Pancreas (tissue), 10 donors: ENCODE data around the gene MAPK11. TPM values are rescaled to one million over a fixed set of nuclear protein-coding genes. Genes with fewer than 3 reads are reported as not detected.

Experiments used
- ATAC-seq, 4 donors: fragments of 200-7000 bp; cut with Tn5 transposase; one replicate each; pipeline versions ENCODE4 v1.8.0 to v1.9.1; 2020; ENCODE audit warnings: mild to moderate bottlenecking in 4 of 4, moderate library complexity in 4 of 4
- DNase-seq, 6 donors: peaks; one replicate each; pipeline ENCODE4 v3.0.0-alpha.2; 2020
- FAIRE-seq: peaks from 2 replicates; lab custom pipeline; 2012; peaks lifted over from hg19 to GRCh38; lab: Jason Lieb, UNC
- H3K27ac ChIP-seq, 4 donors: fragments of 200-600 bp; sonication (generic); 1 replicate in 3 of 4; 2 replicates in 1 of 4; pipeline versions ENCODE4 v1.5.0 to v1.8.0; 2020
- H3K27me3 ChIP-seq, 4 donors: fragments of 200-600 bp; one replicate each; pipeline ENCODE4 v1.8.0; 2021
- H3K36me3 ChIP-seq, 3 donors: fragments of 200-600 bp; sonication (generic) in 1 of 3; one replicate each; pipeline versions ENCODE4 v1.5.0 to v1.8.0; 2020 to 2021
- H3K4me1 ChIP-seq, 3 donors: fragments of 200-600 bp; one replicate each; pipeline ENCODE4 v1.8.0; 2021
- H3K4me3 ChIP-seq, 4 donors: fragments of 200-600 bp; sonication (generic) in 2 of 4; one replicate each; pipeline versions ENCODE4 v1.5.0 to v1.8.0; 2020 to 2021
- H3K9me3 ChIP-seq, 4 donors: fragments of 200-600 bp; one replicate each; pipeline ENCODE4 v1.8.0; 2021
- CTCF ChIP-seq, 4 donors: fragments of 200-600 bp; sonication (generic) in 3 of 4; IDR thresholded peaks; one replicate each; pipeline versions ENCODE4 v1.5.0 to v1.8.0; 2021; ENCODE audit warnings: antibody characterized with exemption in 4 of 4
- WGBS, 2 donors: extraction: QIAGEN DNeasy Blood & Tissue Kit; methylation state at CpG; one replicate each; pipeline ENCODE4 v1.1.7; 2013; 5-methylcytosine and 5-hydroxymethylcytosine counted together
- intact Hi-C, 3 donors: fragments of 100-400 bp; cut with DNase I; formaldehyde crosslinking; loops; one replicate each; pipeline versions ENCODE4 v1.11.1 to v1.14.2; 2022
- polyA plus RNA-seq, 2 donors: library from polyadenylated mRNA; stranded (reverse); fragments of 200-250 nt; gene quantifications; one replicate each; pipeline ENCODE4 v1.2.3, GENCODE V29; 2013
- total RNA-seq, 6 donors: library from RNA; stranded (reverse); fragmentation: NEBNext Ultra II Directional in 4 of 6; extraction: Animal tissue kit (Norgen Biotek cat#: 25700) in 4 of 6; gene quantifications; one replicate each; pipeline versions ENCODE4 v1.2.1 to v1.2.4, GENCODE V29; 2021 to 2023
- donor health status: healthy with polysubstance abuse.
- donor health status: DM: no; HTN: no; CAD: no; lungs with moderate emphysema.
- donor health status: DM: no; HTN: no; CAD: no.
- donor health status: control.
- donor health status: control.
- donor health status: Bipolar disorder and iron deficiency.
- donor health status: DM: yes; HTN: yes; CAD: no.
- donor health status: DM: no; HTN: no; CAD: no.
- donor health status: DM: no; HTN: no; CAD: no.
- donor health status: DM: yes; HTN: yes; CAD: no.

MAPK11 gene
- total and polyA plus RNA-seq, 8 donors, result 1.3 to 22.2 (median 3.2) TPM

- Histone ChIP-seq H3K27ac (peak overlapping the region; percentile 8 to 31 (median 28)), H3K4me1 (peaks cover 18 to 59% (median 23%) of the 10 kb centered on the region in 3 donors), H3K4me3 (no peak overlapping the region), H3K27me3 (no peaks in the 10 kb centered on the region), H3K36me3 (no peaks in the 10 kb centered on the region), H3K9me3 (no peaks in the 10 kb centered on the region)
- intact Hi-C loops, result no loop called here
- peak in 1 of 6 donors; percentile 53 for DNase-seq
- TF ChIP-seq CTCF (IDR thresholded peaks at IDR 0.05), result no peak
- peak in 2 of 4 donors; percentile 3 to 12 for ATAC-seq
- WGBS, 2 donors, result 33 to 34% methylated on average over 25 to 29 of the region's 29 CpGs
- FAIRE-seq, result no peak
Measured at GRCh38 chr22:50296658-50297490, 26.7 kb upstream of the MAPK11 start.

- Histone ChIP-seq H3K4me3 (no peak overlapping the region), H3K4me1 (peaks cover 14 to 49% (median 18%) of the 10 kb centered on the region in 3 donors), H3K27me3 (no peaks in the 10 kb centered on the region), H3K9me3 (no peaks in the 10 kb centered on the region), H3K27ac (peak overlapping the region; percentile 70 to 89 (median 80)), H3K36me3 (peaks cover 0 to 7% (median 5%) of the 10 kb centered on the region in 3 donors)
- no peak for DNase-seq
- intact Hi-C loops, result no loop called here
- no peak for ATAC-seq
- TF ChIP-seq CTCF (IDR thresholded peaks at IDR 0.05), result no peak
- 55 to 60% methylated on average over 3 to 5 of the region's 5 CpGs for WGBS, 2 donors
- no peak for FAIRE-seq
Measured at GRCh38 chr22:50294319-50294656, 24.1 kb upstream of the MAPK11 start.

GRCh38 chr22:50293441-50294318 is 23.5 kb upstream of the MAPK11 start:
- 20 to 40% methylated on average over 28 to 42 of the region's 42 CpGs for WGBS, 2 donors
- TF ChIP-seq CTCF (IDR thresholded peaks at IDR 0.05), result no peak
- H3K36me3 ChIP-seq, result peaks cover 0 to 13% (median 11%) of the 10 kb centered on the region in 3 donors
- peak overlapping the region; percentile 70 to 89 (median 80) for H3K27ac ChIP-seq
- DNase-seq (peak in 5 of 6 donors; percentile 68 to 80 (median 71)), ATAC-seq (peak; percentile 65 to 79 (median 72)), FAIRE-seq (no peak)
- intact Hi-C loops, result no loop called here
- no peaks in the 10 kb centered on the region for H3K9me3 ChIP-seq
- H3K4me1 ChIP-seq, result peaks cover 14 to 46% (median 18%) of the 10 kb centered on the region in 3 donors
- peak overlapping the region in 2 of 4 donors; percentile 11 to 18 for H3K4me3 ChIP-seq
- no peaks in the 10 kb centered on the region for H3K27me3 ChIP-seq

GRCh38 chr22:50292643-50293440 is 22.7 kb upstream of the MAPK11 start:
- ATAC-seq (peak in 2 of 4 donors; percentile 3 to 22), FAIRE-seq (no peak), DNase-seq (no peak)
- 60 to 65% methylated on average over 25 to 29 of the region's 29 CpGs for WGBS, 2 donors
- no peaks in the 10 kb centered on the region for H3K27me3 ChIP-seq
- H3K27ac ChIP-seq, result peak overlapping the region; percentile 70 to 89 (median 80)
- peaks cover 14 to 41% (median 17%) of the 10 kb centered on the region in 3 donors for H3K4me1 ChIP-seq
- intact Hi-C loops, result no loop called here
- H3K9me3 ChIP-seq, result no peaks in the 10 kb centered on the region
- TF ChIP-seq CTCF (IDR thresholded peaks at IDR 0.05), result no peak
- H3K36me3 ChIP-seq, result peaks cover 0 to 21% (median 14%) of the 10 kb centered on the region in 3 donors
- peak overlapping the region in 2 of 4 donors; percentile 11 to 18 for H3K4me3 ChIP-seq
